Body of pancreas (tissue), 4 donors: ENCODE data around the gene MAGEA10.

ENCODE experiments used
- POLR2A ChIP-seq, 3 donors: fragments of 450-650 bp; IDR thresholded peaks; one replicate each; pipeline ENCODE4 v1.6.1; 2016; ENCODE audit warnings: antibody characterized with exemption in 3 of 3, mild to moderate bottlenecking in 2 of 3
- TF ChIP-seq, protein P1 (sequence below), 7 experiments: fragments of 450-650 bp in 4 of 7; fragments of 200-600 bp in 3 of 7; sonication (generic) in 3 of 7; IDR thresholded peaks; one replicate each; pipeline ENCODE4 v1.5.1; 2016 to 2019; ENCODE audit warnings: antibody characterized with exemption in 7 of 7

DNA sequence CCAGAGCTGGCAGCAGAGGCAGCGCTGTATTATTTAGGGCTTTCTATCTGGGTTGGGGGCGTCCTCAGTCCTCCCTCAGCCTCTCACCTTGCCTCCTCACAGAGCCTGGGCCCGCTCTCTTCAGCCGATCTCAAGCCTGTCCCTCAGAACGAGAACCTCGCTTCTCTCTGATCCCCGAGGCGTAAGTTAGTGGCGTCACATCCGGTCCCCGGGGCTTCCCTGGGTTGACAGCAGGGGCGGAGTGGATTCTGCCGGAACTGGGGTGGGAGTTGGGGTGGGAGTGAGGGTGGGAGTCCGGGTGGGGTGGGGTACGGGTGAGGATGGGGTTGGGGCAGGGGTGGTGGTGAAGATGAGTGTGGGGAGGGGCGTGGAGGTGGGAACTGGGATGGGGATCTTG lies at the start of gene MAGEA10:
- TF ChIP-seq, protein P1, sequence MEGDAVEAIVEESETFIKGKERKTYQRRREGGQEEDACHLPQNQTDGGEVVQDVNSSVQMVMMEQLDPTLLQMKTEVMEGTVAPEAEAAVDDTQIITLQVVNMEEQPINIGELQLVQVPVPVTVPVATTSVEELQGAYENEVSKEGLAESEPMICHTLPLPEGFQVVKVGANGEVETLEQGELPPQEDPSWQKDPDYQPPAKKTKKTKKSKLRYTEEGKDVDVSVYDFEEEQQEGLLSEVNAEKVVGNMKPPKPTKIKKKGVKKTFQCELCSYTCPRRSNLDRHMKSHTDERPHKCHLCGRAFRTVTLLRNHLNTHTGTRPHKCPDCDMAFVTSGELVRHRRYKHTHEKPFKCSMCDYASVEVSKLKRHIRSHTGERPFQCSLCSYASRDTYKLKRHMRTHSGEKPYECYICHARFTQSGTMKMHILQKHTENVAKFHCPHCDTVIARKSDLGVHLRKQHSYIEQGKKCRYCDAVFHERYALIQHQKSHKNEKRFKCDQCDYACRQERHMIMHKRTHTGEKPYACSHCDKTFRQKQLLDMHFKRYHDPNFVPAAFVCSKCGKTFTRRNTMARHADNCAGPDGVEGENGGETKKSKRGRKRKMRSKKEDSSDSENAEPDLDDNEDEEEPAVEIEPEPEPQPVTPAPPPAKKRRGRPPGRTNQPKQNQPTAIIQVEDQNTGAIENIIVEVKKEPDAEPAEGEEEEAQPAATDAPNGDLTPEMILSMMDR (IDR thresholded peaks at IDR 0.05) = no peak
- no peak for TF ChIP-seq POLR2A (IDR thresholded peaks at IDR 0.05)
